Testis (tissue), 3 donors: Measurements from ENCODE around the gene ZNF641. TPM values are rescaled to one million over a fixed set of nuclear protein-coding genes. Genes with fewer than 3 reads are reported as not detected.

Source experiments
- DNase-seq: peaks from one replicate; pipeline ENCODE4 v3.0.0-alpha.2; 2019
- H3K27ac ChIP-seq, 2 donors: fragments of 200-600 bp; sonication (generic); one replicate each; pipeline ENCODE4 v1.5.1; 2019
- H3K27me3 ChIP-seq: fragments of 200-600 bp; sonication (generic); one replicate; pipeline ENCODE4 v1.5.1; 2019
- H3K36me3 ChIP-seq: fragments of 200-600 bp; sonication (generic); one replicate; pipeline ENCODE4 v1.5.1; 2017; ENCODE audit warnings: low read depth; ENCODE audit errors: missing control alignments
- H3K4me1 ChIP-seq: fragments of 200-600 bp; sonication (generic); one replicate; pipeline ENCODE4 v1.5.1; 2019
- H3K4me3 ChIP-seq, 2 donors: fragments of 200-600 bp; sonication (generic); one replicate each; pipeline ENCODE4 v1.5.1; 2017 to 2019
- H3K9me3 ChIP-seq: fragments of 200-600 bp; sonication (generic); one replicate; pipeline ENCODE4 v1.5.1; 2017
- POLR2A ChIP-seq: fragments of 450-650 bp; IDR thresholded peaks from one replicate; pipeline ENCODE4 v1.6.1; 2017; ENCODE audit warnings: antibody characterized with exemption, mild to moderate bottlenecking, moderate library complexity
- WGBS, 2 donors: methylation state at CpG; one replicate each; pipeline ENCODE4 v1.1.5; 2018; 5-methylcytosine and 5-hydroxymethylcytosine counted together
- intact Hi-C: fragments of 100-400 bp; cut with DNase I; formaldehyde crosslinking; loops from one replicate; pipeline ENCODE4 v1.15.1; 2023; ENCODE audit warnings: low total_unique reads
- polyA plus RNA-seq: library from polyadenylated mRNA; stranded (reverse); fragments of 350-450 nt; fragmentation: Illumina TruSeq; extraction: RNeasy Lipid Tissue Mini Kit (QIAGEN cat#74804); gene quantifications from one replicate; pipeline ENCODE4 v1.2.3, GENCODE V29; 2014; ENCODE audit warnings: low read depth, low replicate concordance; ENCODE audit not compliant: insufficient read depth
- total RNA-seq, 2 donors: library from RNA; depleted of rRNA; stranded (reverse); fragments of >200 nt; gene quantifications; one replicate each; pipeline ENCODE4 v1.2.3, GENCODE V29; 2016
- TF ChIP-seq, protein P1 (sequence below), 3 experiments: fragments of 450-650 bp in 2 of 3; fragments of 200-600 bp in 1 of 3; sonication (generic) in 1 of 3; IDR thresholded peaks; one replicate each; pipeline ENCODE4 v1.5.1; 2016 to 2019; ENCODE audit warnings: antibody characterized with exemption in 3 of 3, mild to moderate bottlenecking in 2 of 3, moderate library complexity in 1 of 3

ZNF641 gene
- total and polyA plus RNA-seq, 3 donors from 2014 or later: 27.2 to 53.3 (median 40.1) TPM

GRCh38 chr12:48331399-48331798, 19.3 kb downstream of the ZNF641 start:
- DNase-seq: no peak
- intact Hi-C loops: no loop called here
- WGBS, 2 donors: 91 to 92% methylated on average over 2 of the region's 2 CpGs
- TF ChIP-seq, protein P1, sequence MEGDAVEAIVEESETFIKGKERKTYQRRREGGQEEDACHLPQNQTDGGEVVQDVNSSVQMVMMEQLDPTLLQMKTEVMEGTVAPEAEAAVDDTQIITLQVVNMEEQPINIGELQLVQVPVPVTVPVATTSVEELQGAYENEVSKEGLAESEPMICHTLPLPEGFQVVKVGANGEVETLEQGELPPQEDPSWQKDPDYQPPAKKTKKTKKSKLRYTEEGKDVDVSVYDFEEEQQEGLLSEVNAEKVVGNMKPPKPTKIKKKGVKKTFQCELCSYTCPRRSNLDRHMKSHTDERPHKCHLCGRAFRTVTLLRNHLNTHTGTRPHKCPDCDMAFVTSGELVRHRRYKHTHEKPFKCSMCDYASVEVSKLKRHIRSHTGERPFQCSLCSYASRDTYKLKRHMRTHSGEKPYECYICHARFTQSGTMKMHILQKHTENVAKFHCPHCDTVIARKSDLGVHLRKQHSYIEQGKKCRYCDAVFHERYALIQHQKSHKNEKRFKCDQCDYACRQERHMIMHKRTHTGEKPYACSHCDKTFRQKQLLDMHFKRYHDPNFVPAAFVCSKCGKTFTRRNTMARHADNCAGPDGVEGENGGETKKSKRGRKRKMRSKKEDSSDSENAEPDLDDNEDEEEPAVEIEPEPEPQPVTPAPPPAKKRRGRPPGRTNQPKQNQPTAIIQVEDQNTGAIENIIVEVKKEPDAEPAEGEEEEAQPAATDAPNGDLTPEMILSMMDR (IDR thresholded peaks at IDR 0.05): no peak
- no peak for TF ChIP-seq POLR2A
- H3K4me1 ChIP-seq: no peaks in the 10 kb centered on the region
- H3K27me3 ChIP-seq: no peaks in the 10 kb centered on the region
- H3K9me3 ChIP-seq: no peaks in the 10 kb centered on the region
- no peak overlapping the region for H3K27ac ChIP-seq
- no peak overlapping the region for H3K4me3 ChIP-seq
- no peaks in the 10 kb centered on the region for H3K36me3 ChIP-seq

DNA sequence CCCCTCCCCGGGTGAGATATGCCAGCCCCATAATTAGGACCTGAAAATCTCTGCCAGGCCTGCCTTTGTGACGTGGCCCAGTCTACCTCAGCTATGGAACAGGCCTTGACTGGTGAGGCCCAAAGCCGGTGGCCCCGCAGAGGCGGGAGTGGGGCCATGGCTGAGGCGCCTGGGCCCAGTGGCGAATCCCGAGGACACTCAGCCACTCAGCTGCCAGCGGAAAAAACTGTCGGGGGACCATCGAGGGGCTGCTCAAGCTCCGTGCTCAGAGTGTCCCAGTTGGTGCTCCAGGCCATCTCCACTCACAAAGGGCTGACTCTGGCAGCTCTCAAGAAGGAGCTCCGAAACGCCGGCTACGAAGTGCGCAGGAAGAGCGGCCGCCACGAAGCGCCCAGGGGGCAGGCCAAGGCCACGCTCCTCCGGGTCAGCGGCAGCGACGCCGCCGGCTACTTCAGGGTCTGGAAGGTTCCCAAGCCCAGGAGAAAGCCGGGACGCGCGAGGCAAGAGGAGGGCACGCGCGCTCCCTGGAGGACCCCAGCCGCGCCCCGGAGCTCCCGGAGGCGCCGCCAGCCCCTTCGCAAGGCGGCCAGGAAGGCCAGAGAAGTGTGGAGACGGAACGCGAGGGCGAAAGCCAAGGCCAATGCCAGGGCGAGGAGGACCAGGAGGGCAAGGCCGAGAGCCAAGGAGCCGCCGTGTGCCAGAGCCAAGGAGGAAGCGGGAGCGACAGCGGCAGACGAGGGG, 21.4 kb downstream of the ZNF641 start:
- no peaks in the 10 kb centered on the region for H3K9me3 ChIP-seq
- no peak for DNase-seq
- peak overlapping the region; percentile 40 to 43 for H3K4me3 ChIP-seq
- no peaks in the 10 kb centered on the region for H3K4me1 ChIP-seq
- no peaks in the 10 kb centered on the region for H3K27me3 ChIP-seq
- TF ChIP-seq, protein P1 (IDR thresholded peaks at IDR 0.05): no peak
- TF ChIP-seq POLR2A: no peak
- H3K27ac ChIP-seq: no peak overlapping the region
- WGBS, 2 donors: 73 to 80% methylated on average over 19 to 47 of the region's 55 CpGs
- no peaks in the 10 kb centered on the region for H3K36me3 ChIP-seq
- intact Hi-C loops: no loop called here

GRCh38 chr12:48316491-48316890, 34.2 kb downstream of the ZNF641 start:
- Histone ChIP-seq H3K36me3 (no peaks in the 10 kb centered on the region), H3K4me3 (no peak overlapping the region), H3K27ac (no peak overlapping the region), H3K27me3 (no peaks in the 10 kb centered on the region), H3K4me1 (no peaks in the 10 kb centered on the region), H3K9me3 (no peaks in the 10 kb centered on the region)
- WGBS, 2 donors: 59 to 90% methylated on average over 2 of the region's 2 CpGs
- TF ChIP-seq, protein P1 (IDR thresholded peaks at IDR 0.05): no peak
- no peak for TF ChIP-seq POLR2A
- no peak for DNase-seq
- intact Hi-C loops: no loop called here

GRCh38 chr12:48311313-48311712, 39.4 kb downstream of the ZNF641 start:
- 31 to 33% methylated on average over 3 of the region's 3 CpGs for WGBS, 2 donors
- Histone ChIP-seq H3K4me3 (no peak overlapping the region), H3K36me3 (no peaks in the 10 kb centered on the region), H3K27me3 (no peaks in the 10 kb centered on the region), H3K9me3 (no peaks in the 10 kb centered on the region), H3K4me1 (no peaks in the 10 kb centered on the region), H3K27ac (no peak overlapping the region)
- no peak for TF ChIP-seq POLR2A
- TF ChIP-seq, protein P1 (IDR thresholded peaks at IDR 0.05): no peak
- no peak for DNase-seq
- intact Hi-C loops: no loop called here

DNA sequence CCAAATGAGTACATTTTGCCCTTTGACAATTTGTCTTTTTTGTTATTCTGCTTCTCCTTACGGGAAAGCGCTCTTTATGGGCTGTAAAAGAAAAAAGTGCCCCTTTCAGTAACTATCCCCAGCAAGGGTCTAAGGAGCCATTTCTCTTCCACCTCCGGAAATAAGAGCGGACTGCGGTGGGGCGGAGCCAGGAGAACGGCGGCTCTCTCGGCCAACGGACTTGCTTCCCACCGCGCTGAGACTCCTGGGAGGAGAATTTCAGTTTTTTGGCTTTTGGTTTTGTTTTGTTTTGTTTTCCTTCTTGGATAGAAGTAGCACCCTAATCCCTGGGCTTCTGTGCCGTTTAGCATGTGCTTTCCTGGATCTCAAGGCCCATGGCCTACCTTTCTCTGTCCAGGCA, 43.5 kb downstream of the ZNF641 start:
- WGBS, 2 donors: 49 to 84% methylated on average over 13 of the region's 13 CpGs
- H3K27me3 ChIP-seq: no peaks in the 10 kb centered on the region
- DNase-seq: peak; percentile 40
- no peaks in the 10 kb centered on the region for H3K4me1 ChIP-seq
- H3K4me3 ChIP-seq: peak overlapping the region; percentile 25 to 48
- TF ChIP-seq POLR2A: no peak
- TF ChIP-seq, protein P1 (IDR thresholded peaks at IDR 0.05): no peak
- intact Hi-C loops: no loop called here
- H3K27ac ChIP-seq: no peak overlapping the region
- H3K36me3 ChIP-seq: no peaks in the 10 kb centered on the region
- no peaks in the 10 kb centered on the region for H3K9me3 ChIP-seq
